ENCODE results near the gene ADCY9.

ADCY9 gene

DNA sequence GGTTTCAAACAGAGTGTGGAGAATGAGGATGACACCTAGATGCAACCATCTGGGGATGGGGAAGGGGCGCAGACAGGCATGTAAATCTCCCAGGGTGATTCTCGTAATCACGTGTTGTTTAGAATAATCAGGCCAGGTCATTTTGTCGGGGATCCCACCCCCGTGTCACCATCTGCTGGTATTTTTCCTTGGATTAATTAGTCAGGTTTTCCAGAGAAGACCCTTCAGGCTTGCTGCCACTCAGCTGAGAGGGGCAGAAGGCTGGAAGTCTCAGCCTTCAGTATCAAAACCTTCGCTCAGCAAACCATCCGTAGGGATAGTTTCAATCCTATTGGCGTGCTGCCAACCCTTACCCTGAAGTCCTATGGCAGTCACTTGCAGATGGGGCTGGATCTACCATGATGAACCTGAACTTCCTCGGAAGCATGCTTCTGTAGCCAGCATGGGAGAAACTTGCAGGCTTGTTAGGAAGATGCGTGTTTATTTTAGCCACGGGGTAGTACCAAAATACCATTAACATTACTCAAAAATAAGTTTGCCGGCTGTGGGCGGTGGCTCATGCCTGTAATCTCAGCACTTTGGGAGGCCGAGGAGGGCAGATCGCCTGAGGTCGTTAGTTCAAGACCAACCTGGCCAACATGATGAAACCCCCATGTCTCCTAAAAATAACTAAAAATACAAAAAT is 7.5 kb upstream of the ADCY9 start:
- no peak for DNase-seq (ENCODE audit: low read depth, low spot score)

DNA sequence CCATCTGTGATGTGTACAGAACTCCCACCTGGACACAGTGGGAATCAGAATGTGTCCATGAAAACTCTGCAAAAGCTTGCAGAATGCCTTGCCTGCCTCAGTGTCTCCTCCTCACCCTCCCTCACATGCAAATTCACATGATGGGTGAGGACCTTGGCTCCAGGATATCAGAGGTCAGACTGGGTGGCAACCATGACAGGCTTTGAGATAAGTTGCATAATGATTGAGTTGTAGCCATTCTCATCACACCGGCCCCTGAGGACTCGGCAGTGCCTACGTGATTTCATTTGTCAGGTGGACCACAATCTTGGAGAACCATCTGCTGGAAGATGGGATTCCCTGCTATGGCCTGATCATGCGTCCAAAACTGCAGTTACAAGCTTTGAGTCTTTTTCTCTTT is 3.9 kb upstream of the ADCY9 start:
- DNase-seq (ENCODE audit: low read depth, low spot score): no peak

DNA sequence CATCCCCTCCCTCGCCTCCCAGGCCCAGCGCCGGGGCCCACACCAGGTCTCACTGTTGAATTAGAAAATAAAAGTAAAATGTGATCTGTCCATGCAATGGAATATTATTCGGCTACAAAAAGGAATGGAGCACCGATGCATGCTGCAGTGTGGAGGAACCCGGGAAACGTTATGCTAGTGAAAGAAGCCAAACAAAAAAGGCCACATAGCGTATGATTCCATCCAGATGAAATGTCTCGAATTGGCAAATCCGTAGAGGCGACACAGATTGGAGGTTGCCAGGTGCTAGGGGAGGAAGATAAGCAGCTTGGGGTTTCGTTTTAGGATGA is 972 bp upstream of the ADCY9 start:
- no peak for DNase-seq (ENCODE audit: low read depth, low spot score)

DNA sequence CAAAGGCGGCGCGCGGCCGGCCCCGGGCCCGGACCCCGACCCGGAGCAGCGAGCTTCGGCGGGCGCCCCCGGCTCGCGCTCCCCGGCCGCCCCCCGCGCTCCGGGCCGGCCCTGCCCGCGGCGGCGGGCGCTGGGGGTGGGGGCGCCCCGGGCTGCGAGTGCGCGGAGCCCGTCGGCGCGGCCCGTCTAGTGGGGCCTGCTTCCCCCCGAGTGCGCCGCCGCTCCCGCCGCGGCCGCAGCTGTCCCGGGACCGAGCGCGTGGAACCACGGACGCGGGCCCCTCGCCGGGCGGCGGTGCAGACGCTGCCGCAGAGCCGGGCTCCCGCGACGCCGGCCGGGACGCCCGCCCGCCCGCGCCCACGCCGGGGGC is 308 bp downstream of the ADCY9 start:
- DNase-seq (ENCODE audit: low read depth, low spot score): no peak

DNA sequence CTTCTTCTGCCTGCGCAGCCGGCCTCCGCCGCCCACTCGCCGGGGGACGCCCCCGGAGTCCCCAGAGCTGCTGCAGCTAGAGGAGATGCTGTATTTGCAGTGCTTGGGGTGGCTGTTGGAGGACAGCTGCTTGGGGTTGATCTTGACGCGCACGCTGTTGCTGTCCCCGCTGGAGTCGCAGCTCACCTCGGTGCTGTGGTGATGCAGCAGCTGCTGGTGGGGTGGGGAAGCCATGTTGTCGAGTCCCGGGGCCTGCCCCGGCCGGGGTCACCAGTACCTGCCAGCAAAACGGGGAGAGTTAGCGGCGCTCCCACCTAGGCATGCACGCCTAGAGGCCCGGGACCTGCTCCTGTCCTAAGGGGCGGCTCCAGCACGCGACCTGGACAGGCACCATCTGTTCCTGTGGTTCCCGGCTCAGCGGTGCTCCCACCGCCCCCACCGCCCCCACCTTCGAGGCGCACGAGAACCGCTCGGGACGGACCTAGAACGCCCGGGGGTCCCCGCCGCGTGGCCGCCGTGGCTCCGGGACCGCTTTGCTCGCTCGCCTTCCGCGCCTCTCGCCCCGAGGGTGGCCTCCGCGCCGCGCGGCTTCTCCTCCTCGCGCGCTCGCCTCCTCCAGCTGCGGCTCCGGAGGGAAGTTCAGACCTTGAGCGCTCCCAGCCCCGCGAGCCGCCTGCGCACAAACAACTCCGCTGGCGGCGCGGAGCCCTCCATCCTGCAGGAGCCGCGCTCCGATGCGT is 863 bp downstream of the ADCY9 start:
- DNase-seq (ENCODE audit: low read depth, low spot score): no peak

DNA sequence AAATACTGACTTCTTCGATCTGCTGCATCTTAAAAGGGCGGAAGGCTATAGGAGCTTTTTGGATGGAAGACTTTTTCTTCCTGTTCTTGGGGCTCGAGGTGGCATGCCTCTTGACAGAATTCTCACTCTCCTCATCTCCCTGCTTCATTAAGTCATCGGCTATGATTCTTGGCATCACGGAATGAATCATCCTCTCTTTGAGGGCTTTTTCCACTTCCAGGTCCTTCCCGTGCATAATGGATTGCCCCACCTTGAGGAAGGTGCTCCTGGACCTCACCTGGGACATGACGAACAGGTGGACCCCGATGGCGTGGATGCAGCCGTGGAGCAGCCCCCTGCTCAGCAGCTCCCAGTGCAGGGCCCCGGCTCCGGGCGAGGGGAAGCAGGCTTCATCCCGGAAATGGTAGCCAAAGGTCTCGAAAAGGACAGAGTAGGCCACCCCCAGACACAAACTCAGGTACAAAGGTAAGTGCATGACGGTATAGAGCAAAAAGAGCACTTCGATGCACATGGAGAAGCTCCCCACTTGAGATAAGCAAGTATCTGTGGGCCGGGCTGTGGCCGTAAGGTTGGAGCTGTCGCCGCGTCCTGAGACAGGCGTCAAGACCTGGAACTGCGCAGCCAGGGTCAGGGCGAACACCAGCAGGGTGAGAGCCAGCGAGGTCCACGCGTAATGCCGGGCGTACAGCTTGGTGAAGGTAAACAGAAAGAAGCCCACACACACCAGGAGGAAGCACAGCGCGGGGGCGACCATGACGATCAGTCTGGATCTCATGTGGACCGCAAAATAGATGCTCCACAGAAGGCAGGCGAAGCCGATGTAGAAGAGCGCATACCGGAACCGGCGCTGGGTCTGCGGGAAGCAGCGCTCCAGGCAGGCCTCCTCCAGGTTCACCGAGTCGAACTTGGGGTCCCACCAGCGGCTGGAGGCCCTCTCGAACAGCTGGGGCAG is 1.7 kb downstream of the ADCY9 start:
- DNase-seq (ENCODE audit: low read depth, low spot score): no peak

DNA sequence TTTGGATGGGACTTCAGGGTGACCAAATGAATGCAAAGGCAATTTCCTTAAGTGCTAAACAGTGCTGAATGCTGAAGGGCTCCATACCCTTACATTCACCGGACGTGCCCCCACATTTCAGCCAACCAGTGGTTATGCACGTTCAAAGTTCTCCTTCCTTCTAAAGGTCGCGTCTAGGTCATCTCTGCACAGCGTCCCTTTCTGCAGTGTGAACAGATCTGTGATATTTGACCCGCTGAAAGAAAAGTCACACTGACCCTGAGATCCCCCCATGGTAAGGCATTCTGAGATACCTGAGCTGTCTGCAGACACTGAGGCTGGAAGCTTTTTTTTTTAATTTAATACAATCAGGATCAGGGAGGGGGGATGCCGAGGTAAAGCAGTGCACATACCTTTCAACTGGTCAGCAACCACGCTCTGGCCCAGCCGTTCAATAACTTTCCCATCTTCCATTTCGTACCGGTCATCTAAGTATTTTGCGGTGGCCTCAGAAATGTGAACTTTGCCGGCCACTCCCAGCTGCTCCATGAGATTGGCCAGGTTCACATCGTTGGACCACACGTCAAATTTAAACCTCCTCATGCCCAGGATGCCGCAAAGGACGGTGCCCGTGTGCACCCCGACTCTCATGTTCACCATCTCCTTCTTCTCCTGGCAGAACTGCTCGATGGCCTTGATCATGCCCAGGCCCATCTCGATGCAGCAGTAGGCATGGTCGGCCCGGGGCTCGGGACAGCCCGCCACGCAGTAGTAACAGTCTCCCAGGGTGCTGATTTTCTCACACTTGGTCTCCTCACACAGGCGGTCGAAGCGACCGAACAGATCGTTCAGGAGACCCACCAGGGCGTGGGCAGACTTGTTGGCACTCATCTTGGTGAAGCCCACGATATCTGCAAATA is 2.6 kb downstream of the ADCY9 start:
- no peak for DNase-seq (ENCODE audit: low read depth, low spot score)

DNA sequence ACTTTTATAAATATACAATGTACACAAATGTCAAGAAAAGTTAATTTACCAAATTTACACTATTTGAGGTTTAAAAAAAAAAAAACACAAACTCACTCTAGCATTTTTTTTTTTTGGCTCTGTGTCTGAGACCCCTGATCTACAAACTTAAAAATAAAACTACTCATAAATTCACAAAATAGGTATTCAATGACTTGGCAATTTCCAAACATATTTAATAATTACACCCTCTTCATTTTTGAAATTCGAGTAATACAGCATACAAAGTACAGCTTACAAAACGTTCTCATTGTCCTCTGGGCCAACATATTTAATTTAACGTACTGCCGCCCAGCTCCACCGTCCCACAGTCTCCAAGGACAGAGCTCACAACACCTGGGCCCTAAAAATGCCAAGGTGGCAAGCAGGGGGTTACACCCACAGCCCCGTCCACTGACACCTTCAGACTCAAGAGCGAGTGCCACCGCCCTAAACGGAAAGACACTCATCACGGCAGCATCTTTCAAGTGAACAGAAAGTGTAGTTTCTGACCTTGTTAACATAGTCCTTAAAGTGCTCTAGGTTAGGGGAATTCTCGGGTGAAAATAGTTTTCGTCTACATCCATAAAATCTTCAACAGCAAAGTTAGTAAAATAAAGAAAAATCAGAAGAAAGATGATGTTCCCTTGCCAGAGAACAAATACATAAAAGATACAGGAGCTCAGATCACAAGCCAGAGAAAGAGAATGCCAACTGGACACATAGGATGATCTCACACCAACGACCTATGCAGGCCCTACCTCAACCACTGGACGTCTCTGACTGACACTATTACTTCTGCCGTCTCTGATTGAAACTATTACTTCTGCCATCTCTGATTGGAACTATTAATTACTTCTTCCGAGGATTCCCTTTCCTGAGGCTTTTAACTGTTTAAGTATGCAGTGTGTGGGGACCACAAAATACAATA is 4.2 kb downstream of the ADCY9 start:
- no peak for DNase-seq (ENCODE audit: low read depth, low spot score)

DNA sequence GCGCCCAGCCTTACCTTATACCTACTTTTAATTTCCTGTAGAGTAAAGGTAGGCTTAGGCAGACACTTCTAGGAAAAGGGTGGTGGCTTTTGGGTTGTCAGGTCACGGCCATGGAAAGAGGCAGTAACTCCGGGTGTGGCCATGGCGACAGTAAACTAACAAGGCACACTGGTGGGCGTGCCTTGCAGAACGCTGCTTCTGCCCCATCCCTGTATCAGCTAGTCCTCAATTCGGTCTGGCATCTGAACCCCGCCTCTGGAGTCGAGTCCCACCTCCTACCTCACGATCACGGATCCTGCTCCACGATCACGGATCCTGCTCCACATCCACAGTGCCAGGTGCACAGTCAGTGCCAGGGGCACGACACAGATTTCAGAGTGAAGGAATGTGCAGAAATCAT is 5.6 kb downstream of the ADCY9 start:
- no peak for DNase-seq (ENCODE audit: low read depth, low spot score)

DNA sequence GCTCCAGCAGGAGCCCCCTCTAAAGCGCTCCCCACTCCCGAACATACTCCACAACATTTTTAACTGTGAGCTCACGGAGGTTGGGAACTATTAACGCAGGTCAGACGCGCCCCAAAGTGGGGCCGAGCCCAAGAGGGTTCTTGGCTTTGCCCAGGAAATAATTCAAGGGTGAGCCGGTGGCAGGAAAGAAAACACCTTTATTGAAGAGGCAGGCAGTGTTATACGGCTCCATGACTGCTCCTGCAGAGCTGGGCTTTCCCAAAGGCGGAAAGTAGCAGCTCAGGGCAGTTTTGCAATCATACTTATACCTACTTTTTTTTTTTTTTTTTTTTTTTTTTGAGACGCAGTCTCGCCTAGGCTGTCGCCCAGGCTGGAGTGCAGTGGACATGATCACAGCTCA is 6.2 kb downstream of the ADCY9 start:
- DNase-seq (ENCODE audit: low read depth, low spot score): no peak

DNA sequence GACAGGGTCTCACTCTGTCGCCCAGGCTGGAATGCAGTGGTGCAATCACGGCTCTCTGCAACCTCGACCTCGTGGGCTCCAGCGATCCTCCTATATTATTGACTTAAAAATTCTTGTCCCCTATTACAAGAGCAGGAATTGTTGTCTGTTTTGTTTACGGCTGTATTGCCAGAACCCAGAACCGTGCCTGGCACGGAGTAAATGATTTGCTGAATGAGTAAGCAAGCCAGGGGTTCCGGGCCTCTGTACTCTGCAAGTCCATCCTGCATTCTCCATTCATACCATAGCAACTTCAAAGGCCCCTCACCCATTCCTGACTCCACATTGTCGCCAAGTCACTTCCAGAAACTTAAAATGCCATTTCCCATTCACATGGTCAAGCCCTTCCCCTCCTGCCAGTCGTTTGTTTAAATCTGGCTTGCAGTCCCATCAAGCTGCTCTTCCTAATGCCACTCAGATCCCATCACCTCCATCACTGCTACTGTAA is 6.9 kb downstream of the ADCY9 start:
- DNase-seq (ENCODE audit: low read depth, low spot score): no peak

DNA sequence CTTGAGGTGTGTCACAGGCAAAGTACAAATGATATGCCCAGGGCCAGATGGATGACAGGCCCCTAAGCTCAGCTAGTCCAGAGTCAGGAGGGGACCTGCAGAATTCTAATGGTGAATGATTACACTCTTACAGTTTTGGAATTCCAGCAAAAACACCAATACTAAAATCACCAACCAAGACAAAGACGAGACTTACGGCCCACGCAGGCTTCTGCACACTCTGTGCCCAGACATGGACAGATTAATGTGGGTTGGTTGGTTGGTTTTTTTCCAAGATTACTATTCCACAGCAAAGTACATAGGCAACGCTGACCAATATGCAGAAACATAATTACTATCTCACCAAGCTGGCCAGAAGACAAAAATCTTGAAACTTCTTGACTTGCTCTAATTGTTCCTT is 9.7 kb downstream of the ADCY9 start:
- DNase-seq (ENCODE audit: low read depth, low spot score): no peak

DNA sequence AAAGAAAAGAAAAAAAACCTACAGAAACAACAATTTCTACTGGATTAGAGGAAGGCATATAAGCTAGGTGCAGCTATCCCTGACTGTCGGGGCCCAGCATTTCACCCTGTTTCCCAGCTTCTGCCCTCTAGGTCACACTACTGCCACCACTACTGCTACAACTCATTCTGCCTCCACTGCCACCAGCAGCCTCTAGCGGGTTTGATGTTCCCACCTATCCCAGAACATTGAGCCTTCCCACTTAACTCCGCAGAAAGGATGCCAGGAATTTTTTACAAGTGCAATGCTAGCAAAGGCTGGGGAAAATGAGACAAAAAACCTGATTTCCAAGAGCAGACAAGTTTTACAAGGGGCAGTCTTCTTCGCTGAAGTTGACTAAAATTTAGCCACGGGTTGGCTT is 10.4 kb downstream of the ADCY9 start:
- no peak for DNase-seq (ENCODE audit: low read depth, low spot score)

DNA sequence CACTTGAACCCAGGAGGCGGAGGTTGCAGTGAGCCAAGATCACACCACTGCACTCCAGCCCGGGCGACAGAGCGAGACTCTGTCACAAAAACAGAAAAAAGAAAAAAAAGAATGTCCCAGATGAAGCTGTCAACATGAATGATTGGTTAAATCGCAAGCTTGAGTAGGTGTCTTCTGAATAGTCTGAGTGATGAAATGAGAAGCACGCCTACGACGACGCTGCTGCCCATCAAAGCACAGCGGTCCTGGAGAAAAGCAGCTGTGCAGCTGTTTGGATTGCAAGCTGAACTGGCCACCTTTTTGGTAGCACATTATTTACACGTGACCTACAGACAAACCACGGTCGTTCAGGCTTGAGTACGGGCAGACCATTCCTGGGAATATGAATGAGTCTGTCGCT is 12.5 kb downstream of the ADCY9 start:
- DNase-seq (ENCODE audit: low read depth, low spot score): no peak

DNA sequence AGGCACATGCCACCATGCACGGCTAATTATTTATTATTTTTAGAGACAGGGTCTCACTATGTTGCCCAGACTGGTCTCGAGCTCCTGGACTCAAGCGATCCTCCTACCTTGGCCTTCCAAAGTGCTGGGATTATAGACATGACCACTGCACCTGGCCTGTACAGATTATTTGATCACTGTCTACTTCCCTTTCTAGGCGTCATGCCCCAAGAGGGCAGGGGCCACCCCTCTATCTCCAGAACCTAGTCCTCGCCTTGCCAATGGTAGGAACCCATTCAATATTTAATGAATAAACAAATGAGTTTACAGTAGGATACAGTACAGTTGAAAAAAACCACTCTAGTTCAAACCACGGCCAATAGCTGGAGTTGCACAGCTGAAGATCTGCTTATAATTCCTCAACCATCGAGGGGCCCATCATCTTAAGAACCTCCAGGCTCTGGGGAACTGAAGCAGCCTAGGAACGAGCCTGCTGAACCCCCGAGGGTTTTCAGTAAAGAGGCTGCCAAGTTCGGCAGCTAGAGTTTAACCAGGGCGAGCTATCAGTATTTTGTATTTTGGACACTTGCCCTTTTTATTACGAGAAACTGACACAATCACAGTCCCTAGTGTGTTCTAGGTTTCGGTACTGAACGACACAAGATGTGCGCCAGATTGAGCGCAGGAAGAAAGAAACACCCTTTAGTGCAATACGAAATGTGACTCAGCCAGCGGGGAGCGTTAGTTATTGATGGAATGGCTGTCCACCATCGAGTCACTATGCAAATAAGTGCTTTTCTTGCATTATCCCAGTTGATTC is 14.6 kb downstream of the ADCY9 start:
- no peak for DNase-seq (ENCODE audit: low read depth, low spot score)

DNA sequence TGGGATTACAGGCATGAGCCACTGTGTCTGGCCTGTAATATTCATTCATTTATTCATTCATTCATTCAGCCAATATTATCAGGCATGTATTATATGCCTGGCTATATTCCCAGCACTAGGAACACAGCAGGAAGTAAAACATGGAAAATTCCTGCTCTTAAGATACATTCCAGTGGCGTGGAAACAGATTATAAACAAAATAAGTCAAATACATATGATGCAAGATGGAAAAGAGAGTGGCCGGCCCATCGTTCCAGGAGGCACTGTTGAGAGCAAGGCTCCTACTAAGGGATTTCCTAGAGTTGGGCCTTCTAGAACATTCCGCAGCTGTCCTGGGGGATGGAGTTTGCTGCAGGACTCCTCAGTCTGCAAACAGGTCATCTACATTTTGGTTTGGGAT is 17.7 kb downstream of the ADCY9 start:
- DNase-seq (ENCODE audit: low read depth, low spot score): no peak

DNA sequence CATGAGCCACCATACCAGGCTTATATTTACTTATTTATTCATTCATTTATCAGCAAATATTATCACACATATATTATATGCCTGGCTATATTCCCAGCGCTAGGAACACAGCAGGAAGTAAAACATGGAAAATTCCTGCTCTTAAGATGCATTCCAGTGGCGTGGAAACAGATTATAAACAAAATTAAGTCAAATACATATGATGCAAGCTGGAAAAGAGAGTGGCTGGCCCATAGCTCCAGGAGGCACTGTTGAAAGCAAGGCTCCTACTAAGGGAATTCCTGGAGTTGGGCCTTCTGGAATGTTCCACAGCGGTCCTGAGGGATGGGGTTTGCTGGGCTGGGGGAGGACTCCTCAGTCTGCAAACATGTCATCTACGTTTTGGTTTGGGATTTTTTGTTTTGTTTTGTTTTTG is 18.4 kb downstream of the ADCY9 start:
- no peak for DNase-seq (ENCODE audit: low read depth, low spot score)

DNA sequence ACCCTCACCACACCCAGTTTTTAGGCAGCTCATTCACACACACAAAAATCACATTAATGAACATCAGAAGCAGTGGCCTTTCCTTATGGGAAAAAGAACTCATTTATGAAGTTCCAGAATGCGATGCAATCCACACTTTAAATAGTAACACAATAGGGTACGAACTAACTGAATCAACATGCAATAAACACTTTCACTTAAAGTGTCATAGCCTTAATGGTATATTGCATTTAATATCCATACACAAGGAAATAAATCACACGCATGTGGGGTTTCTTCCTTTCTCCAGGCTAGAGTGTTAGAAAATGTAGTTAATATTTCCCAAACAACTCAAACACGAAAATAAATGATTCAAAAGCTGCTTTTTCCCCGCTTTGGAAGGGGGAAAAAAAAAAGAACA is 19.7 kb downstream of the ADCY9 start:
- no peak for DNase-seq (ENCODE audit: low read depth, low spot score)

DNA sequence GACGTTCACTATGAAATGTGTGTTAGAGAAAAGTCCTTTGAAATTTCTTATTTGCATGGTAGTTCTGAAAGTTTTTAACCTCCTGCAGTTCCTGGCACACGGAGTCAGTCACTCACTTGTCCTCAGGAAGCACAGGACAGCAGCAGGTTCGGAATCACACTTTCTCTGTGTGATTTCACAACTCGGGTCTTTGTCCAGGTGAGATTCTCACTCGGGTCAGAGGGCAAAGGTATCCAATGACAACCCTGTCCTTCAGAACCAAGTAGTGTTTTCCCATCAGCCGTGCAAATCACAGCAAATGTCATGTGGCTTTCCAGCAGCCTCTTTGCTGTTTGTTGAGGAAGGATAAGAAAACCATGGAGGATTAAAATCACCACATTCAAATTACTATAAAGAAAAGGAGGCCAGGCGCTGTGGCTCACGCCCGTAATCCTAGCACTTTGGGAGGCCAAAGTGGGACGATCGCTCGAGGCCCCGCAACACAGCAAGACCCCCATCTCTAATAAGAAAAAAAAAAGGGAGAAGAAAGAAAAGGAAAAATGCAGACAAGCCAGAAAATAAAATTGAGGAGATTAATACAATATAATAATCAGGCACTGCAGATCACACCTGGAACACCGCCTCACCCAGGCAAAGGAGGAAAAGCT is 22.0 kb downstream of the ADCY9 start:
- DNase-seq (ENCODE audit: low read depth, low spot score): no peak
